Skeletal muscle satellite cell (primary cell): ENCODE data around the gene EHD2.

Experiments used
- H3K27me3 ChIP-seq: 2 replicates; pipeline ENCODE4 v1.7.0; 2013; ENCODE audit warnings: low read length; ENCODE audit not compliant: control insufficient read depth, insufficient read depth
- H3K36me3 ChIP-seq: 2 replicates; pipeline ENCODE4 v1.7.0; 2013; ENCODE audit warnings: mild to moderate bottlenecking, control low read depth, low read length; ENCODE audit not compliant: insufficient read depth
- H3K4me1 ChIP-seq: 2 replicates; pipeline ENCODE4 v1.7.0; 2013; ENCODE audit warnings: low read length; ENCODE audit not compliant: control insufficient read depth, insufficient read depth
- H3K4me2 ChIP-seq: 2 replicates; pipeline ENCODE4 v1.7.0; 2013; ENCODE audit warnings: mild to moderate bottlenecking, low read length
- H3K4me3 ChIP-seq: 2 replicates; pipeline ENCODE4 v1.7.0; 2013; ENCODE audit warnings: low read length
- H3K9ac ChIP-seq: 2 replicates; pipeline ENCODE4 v1.7.0; 2013; ENCODE audit warnings: mild to moderate bottlenecking, low read depth, low read length, moderate library complexity
- H3K9me3 ChIP-seq: replicated peaks from 2 replicates; pipeline ENCODE4 v1.7.0; 2013; ENCODE audit warnings: mild to moderate bottlenecking, control low read depth, low read length

EHD2 gene

GRCh38 chr19:47693903-47694302, 19.3 kb upstream of the EHD2 start:
- Histone ChIP-seq H3K4me1 (peaks cover 3% of the 10 kb centered on the region), H3K36me3 (peaks cover 33% of the 10 kb centered on the region), H3K27me3 (no peaks in the 10 kb centered on the region), H3K4me2 (no peak overlapping the region), H3K4me3 (no peak overlapping the region), H3K9me3 (no peaks in the 10 kb centered on the region), H3K9ac (no peak overlapping the region)

- Histone ChIP-seq H3K27me3 (no peaks in the 10 kb centered on the region), H3K9ac (no peak overlapping the region), H3K4me1 (peaks cover 3% of the 10 kb centered on the region), H3K4me3 (no peak overlapping the region), H3K36me3 (peaks cover 38% of the 10 kb centered on the region), H3K9me3 (no peaks in the 10 kb centered on the region), H3K4me2 (no peak overlapping the region)
These were observed 18.6 kb upstream of the EHD2 start for GRCh38 chr19:47694466-47695273.

GRCh38 chr19:47695533-47696262, 17.5 kb upstream of the EHD2 start:
- Histone ChIP-seq H3K27me3 (no peaks in the 10 kb centered on the region), H3K36me3 (peaks cover 38% of the 10 kb centered on the region), H3K4me2 (no peak overlapping the region), H3K4me1 (peaks cover 3% of the 10 kb centered on the region), H3K9ac (no peak overlapping the region), H3K9me3 (no peaks in the 10 kb centered on the region), H3K4me3 (no peak overlapping the region)

- peaks cover 39% of the 10 kb centered on the region for H3K36me3 ChIP-seq
- no peaks in the 10 kb centered on the region for H3K9me3 ChIP-seq
- H3K4me1 ChIP-seq, result peaks cover 3% of the 10 kb centered on the region
- no peak overlapping the region for H3K9ac ChIP-seq
- no peak overlapping the region for H3K4me3 ChIP-seq
- H3K27me3 ChIP-seq, result no peaks in the 10 kb centered on the region
- H3K4me2 ChIP-seq, result no peak overlapping the region
These were observed 16.6 kb upstream of the EHD2 start for GRCh38 chr19:47696635-47697034.

- peaks cover 3% of the 10 kb centered on the region for H3K4me1 ChIP-seq
- no peak overlapping the region for H3K4me2 ChIP-seq
- peaks cover 41% of the 10 kb centered on the region for H3K36me3 ChIP-seq
- no peaks in the 10 kb centered on the region for H3K27me3 ChIP-seq
- H3K4me3 ChIP-seq, result no peak overlapping the region
- H3K9ac ChIP-seq, result peak overlapping the region; percentile 27
- no peaks in the 10 kb centered on the region for H3K9me3 ChIP-seq
These were observed 15.2 kb upstream of the EHD2 start for GRCh38 chr19:47697863-47698609.

GRCh38 chr19:47698631-47699359, 14.4 kb upstream of the EHD2 start:
- Histone ChIP-seq H3K27me3 (no peaks in the 10 kb centered on the region), H3K9me3 (no peaks in the 10 kb centered on the region), H3K4me1 (peaks cover 3% of the 10 kb centered on the region), H3K36me3 (peaks cover 37% of the 10 kb centered on the region), H3K4me2 (no peak overlapping the region), H3K4me3 (no peak overlapping the region), H3K9ac (no peak overlapping the region)

GRCh38 chr19:47699360-47699917, 13.8 kb upstream of the EHD2 start:
- Histone ChIP-seq H3K4me2 (no peak overlapping the region), H3K36me3 (peaks cover 37% of the 10 kb centered on the region), H3K9ac (no peak overlapping the region), H3K4me3 (no peak overlapping the region), H3K9me3 (no peaks in the 10 kb centered on the region), H3K4me1 (peaks cover 3% of the 10 kb centered on the region), H3K27me3 (no peaks in the 10 kb centered on the region)

GRCh38 chr19:47700934-47701716, 12.1 kb upstream of the EHD2 start:
- no peak overlapping the region for H3K4me3 ChIP-seq
- H3K4me2 ChIP-seq, result no peak overlapping the region
- peaks cover 33% of the 10 kb centered on the region for H3K36me3 ChIP-seq
- peaks cover 3% of the 10 kb centered on the region for H3K4me1 ChIP-seq
- H3K9me3 ChIP-seq, result no peaks in the 10 kb centered on the region
- no peaks in the 10 kb centered on the region for H3K27me3 ChIP-seq
- no peak overlapping the region for H3K9ac ChIP-seq

GRCh38 chr19:47701717-47702552, 11.3 kb upstream of the EHD2 start:
- H3K4me2 ChIP-seq, result no peak overlapping the region
- H3K4me3 ChIP-seq, result no peak overlapping the region
- H3K9ac ChIP-seq, result no peak overlapping the region
- H3K9me3 ChIP-seq, result no peaks in the 10 kb centered on the region
- H3K27me3 ChIP-seq, result no peaks in the 10 kb centered on the region
- peaks cover 29% of the 10 kb centered on the region for H3K36me3 ChIP-seq
- H3K4me1 ChIP-seq, result peaks cover 3% of the 10 kb centered on the region

- peaks cover 29% of the 10 kb centered on the region for H3K36me3 ChIP-seq
- H3K27me3 ChIP-seq, result no peaks in the 10 kb centered on the region
These were observed 10.6 kb upstream of the EHD2 start for GRCh38 chr19:47702671-47703070.

More at GRCh38 chr19:47702671-47703070, 10.6 kb upstream of the EHD2 start:
- peaks cover 3% of the 10 kb centered on the region for H3K4me1 ChIP-seq
- H3K9me3 ChIP-seq, result no peaks in the 10 kb centered on the region
- H3K9ac ChIP-seq, result no peak overlapping the region
- no peak overlapping the region for H3K4me3 ChIP-seq
- H3K4me2 ChIP-seq, result no peak overlapping the region
